HCT116 (cell line): ENCODE results near the gene IFT25.

Source experiments
- EGR1 ChIP-seq: IDR thresholded peaks from 2 replicates; pipeline ENCODE4 v1.6.1; 2012; ENCODE audit warnings: low read depth
- EZH2 ChIP-seq: fragments of 200-600 bp; sonication (generic); IDR thresholded peaks from 2 replicates; pipeline ENCODE4 v1.6.1; 2017; ENCODE audit warnings: antibody characterized with exemption, mixed run types
- EZH2phosphoT487 ChIP-seq: fragments of 200-600 bp; IDR thresholded peaks from 2 replicates; pipeline ENCODE4 v1.6.1; 2018; ENCODE audit warnings: antibody characterized with exemption, borderline replicate concordance
- JUND ChIP-seq: IDR thresholded peaks from 2 replicates; pipeline ENCODE4 v1.6.1; 2012
- POLR2A ChIP-seq: IDR thresholded peaks from 2 replicates; pipeline ENCODE4 v1.7.0; 2011; ENCODE audit warnings: borderline replicate concordance; ENCODE audit not compliant: insufficient read depth, insufficient read length; ENCODE audit errors: extremely low read depth
- SRF ChIP-seq: IDR thresholded peaks from 2 replicates; pipeline ENCODE4 v1.6.1; 2012; ENCODE audit warnings: low read depth
- YY1 ChIP-seq: IDR thresholded peaks from 2 replicates; pipeline ENCODE4 v1.6.1; 2011; ENCODE audit warnings: low read length, low read depth, moderate library complexity, mild to moderate bottlenecking; ENCODE audit not compliant: insufficient replicate concordance; ENCODE audit errors: extremely low read depth
- ZBTB33 ChIP-seq: IDR thresholded peaks from 2 replicates; pipeline ENCODE4 v1.6.1; 2011; ENCODE audit warnings: mild to moderate bottlenecking, low read length, moderate library complexity; ENCODE audit not compliant: insufficient replicate concordance; ENCODE audit errors: extremely low read depth
- ZNF274 ChIP-seq: fragments of 200-500 bp; sonication (Bioruptor generic); IDR thresholded peaks from 2 replicates; pipeline ENCODE4 v1.6.1; 2014; ENCODE audit warnings: mild to moderate bottlenecking, low read depth, low read length, inconsistent platforms
- TF ChIP-seq, protein P1 (sequence below), 3 experiments: fragments of 200-600 bp in 1 of 3; sonication (generic) in 1 of 3; IDR thresholded peaks in 2 of 3; conservative IDR thresholded peaks in 1 of 3; 2 replicates each; pipeline ENCODE4 v1.5.1; 2012 to 2017; ENCODE audit warnings: low read depth in 2 of 3, low read length in 2 of 3, antibody characterized with exemption in 1 of 3, borderline replicate concordance in 1 of 3, control low read depth in 1 of 3, mild to moderate bottlenecking in 1 of 3, mixed read lengths in 1 of 3, mixed run types in 1 of 3, moderate library complexity in 1 of 3; ENCODE audit not compliant: insufficient read depth in 1 of 3
- TF ChIP-seq, protein P2 (sequence below): IDR thresholded peaks from 2 replicates; pipeline ENCODE4 v1.6.1; 2012

GRCh38 chr1:53934170-53934765 is 11.2 kb downstream of the IFT25 start:
- TF ChIP-seq, protein P1, sequence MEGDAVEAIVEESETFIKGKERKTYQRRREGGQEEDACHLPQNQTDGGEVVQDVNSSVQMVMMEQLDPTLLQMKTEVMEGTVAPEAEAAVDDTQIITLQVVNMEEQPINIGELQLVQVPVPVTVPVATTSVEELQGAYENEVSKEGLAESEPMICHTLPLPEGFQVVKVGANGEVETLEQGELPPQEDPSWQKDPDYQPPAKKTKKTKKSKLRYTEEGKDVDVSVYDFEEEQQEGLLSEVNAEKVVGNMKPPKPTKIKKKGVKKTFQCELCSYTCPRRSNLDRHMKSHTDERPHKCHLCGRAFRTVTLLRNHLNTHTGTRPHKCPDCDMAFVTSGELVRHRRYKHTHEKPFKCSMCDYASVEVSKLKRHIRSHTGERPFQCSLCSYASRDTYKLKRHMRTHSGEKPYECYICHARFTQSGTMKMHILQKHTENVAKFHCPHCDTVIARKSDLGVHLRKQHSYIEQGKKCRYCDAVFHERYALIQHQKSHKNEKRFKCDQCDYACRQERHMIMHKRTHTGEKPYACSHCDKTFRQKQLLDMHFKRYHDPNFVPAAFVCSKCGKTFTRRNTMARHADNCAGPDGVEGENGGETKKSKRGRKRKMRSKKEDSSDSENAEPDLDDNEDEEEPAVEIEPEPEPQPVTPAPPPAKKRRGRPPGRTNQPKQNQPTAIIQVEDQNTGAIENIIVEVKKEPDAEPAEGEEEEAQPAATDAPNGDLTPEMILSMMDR (IDR thresholded peaks at IDR 0.05 in 2 of 3, conservative IDR thresholded peaks at IDR 0.05 in 1 of 3; ENCODE audit: borderline replicate concordance in 1 of 3, insufficient read depth in 1 of 3, low read depth in 2 of 3, low read length in 2 of 3) = no peak
- TF ChIP-seq SRF (no peak), POLR2A (no peak), YY1 (no peak), EZH2phosphoT487 (no peak), ZNF274 (no peak), EZH2 (no peak), EGR1 (no peak), JUND (no peak), ZBTB33 (no peak)
- TF ChIP-seq, protein P2, sequence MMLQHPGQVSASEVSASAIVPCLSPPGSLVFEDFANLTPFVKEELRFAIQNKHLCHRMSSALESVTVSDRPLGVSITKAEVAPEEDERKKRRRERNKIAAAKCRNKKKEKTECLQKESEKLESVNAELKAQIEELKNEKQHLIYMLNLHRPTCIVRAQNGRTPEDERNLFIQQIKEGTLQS = no peak
